ENCODE measurements around the gene FXYD7. TPM values are rescaled to one million over a fixed set of nuclear protein-coding genes. Genes with fewer than 3 reads are reported as not detected.

FXYD7 gene
- total and polyA plus RNA-seq, 2 donors (not counting 1 experiment from before 2014, with no cell fraction given): not detected

DNA sequence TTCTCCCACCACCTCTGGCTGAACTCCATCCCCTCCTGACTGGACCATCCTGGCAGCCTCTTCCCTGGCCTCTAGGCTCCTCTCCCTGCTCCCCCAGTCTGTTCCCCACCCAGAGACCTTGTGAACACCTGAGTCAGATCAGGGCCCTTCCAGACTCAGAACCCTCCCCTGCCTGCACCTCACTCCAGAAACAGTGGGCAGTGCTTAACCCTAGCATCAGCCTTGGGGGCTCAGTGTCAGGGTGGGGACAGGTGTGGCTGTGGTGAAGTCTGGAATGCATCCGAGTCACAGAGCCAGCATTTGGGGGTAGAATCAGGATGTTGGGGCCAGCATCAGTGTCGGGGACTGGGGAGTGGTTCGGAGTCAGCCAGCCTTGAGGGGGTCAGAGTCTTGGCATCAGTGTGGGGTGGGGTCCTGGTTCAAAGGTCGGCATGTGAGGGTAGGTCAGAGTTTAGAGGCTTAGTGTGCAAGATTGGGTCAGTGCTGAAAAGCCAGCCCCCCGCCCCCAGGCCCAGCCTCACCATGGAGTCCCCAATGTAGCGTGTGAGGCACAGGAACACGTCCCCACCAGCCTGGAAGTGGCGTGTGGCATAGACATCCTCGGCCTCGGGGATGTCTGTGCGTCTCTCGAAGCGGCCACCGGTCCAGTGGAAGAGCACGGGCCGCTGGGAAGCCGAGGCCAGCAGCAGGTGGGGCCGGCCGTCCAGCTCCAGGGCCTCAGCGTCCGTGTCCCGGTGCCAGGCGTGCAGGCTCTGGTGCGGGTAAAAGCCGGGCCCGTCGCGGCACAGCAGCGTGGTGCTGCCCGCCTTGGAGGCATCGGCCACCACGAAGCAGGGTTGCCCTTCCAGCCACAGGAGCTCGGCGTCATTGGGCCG is 17.1 kb upstream of the FXYD7 start:
- Histone ChIP-seq H3K4me1 (ENCODE audit: control insufficient read depth, extremely low read depth, insufficient read depth, low read length) (peaks cover 13% of the 10 kb centered on the region), H3K4me3 (replicated peaks in 1 of 4; ENCODE audit: control extremely low read depth in 1 of 4, insufficient read depth in 1 of 4, low read depth in 3 of 4, low read length in 4 of 4) (no peak overlapping the region), H3K9me3 (ENCODE audit: control insufficient read depth, insufficient read depth, low read depth, low read length) (no peaks in the 10 kb centered on the region), H3K9ac (ENCODE audit: insufficient read depth, low read length) (no peak overlapping the region), H3K27ac (ENCODE audit: insufficient read depth, low read length) (no peak overlapping the region), H2AFZ (ENCODE audit: low read length) (no peak overlapping the region), H3K36me3 (ENCODE audit: control insufficient read depth, insufficient read depth, low read length) (no peaks in the 10 kb centered on the region), H3K4me2 (ENCODE audit: extremely low read depth, insufficient read depth, low read length) (no peak overlapping the region), H3K27me3 (ENCODE audit: control insufficient read depth, insufficient read depth, low read length) (peaks cover 10% of the 10 kb centered on the region), H4K20me1 (ENCODE audit: control insufficient read depth, extremely low read depth, insufficient read depth, low read length) (no peaks in the 10 kb centered on the region), H3K79me2 (ENCODE audit: control insufficient read depth, insufficient read depth, low read length) (no peaks in the 10 kb centered on the region)
- TF ChIP-seq EZH2 (IDR thresholded peaks at IDR 0.05; ENCODE audit: low read length, missing control alignments): no peak
- TF ChIP-seq, protein P1, sequence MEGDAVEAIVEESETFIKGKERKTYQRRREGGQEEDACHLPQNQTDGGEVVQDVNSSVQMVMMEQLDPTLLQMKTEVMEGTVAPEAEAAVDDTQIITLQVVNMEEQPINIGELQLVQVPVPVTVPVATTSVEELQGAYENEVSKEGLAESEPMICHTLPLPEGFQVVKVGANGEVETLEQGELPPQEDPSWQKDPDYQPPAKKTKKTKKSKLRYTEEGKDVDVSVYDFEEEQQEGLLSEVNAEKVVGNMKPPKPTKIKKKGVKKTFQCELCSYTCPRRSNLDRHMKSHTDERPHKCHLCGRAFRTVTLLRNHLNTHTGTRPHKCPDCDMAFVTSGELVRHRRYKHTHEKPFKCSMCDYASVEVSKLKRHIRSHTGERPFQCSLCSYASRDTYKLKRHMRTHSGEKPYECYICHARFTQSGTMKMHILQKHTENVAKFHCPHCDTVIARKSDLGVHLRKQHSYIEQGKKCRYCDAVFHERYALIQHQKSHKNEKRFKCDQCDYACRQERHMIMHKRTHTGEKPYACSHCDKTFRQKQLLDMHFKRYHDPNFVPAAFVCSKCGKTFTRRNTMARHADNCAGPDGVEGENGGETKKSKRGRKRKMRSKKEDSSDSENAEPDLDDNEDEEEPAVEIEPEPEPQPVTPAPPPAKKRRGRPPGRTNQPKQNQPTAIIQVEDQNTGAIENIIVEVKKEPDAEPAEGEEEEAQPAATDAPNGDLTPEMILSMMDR (conservative IDR thresholded peaks at IDR 0.05 in 1 of 2, IDR thresholded peaks at IDR 0.05 in 1 of 2; ENCODE audit: low read depth in 1 of 2, low read length in 2 of 2): no peak
- DNase-seq (ENCODE audit: low read depth in 2 of 2): no peak

DNA sequence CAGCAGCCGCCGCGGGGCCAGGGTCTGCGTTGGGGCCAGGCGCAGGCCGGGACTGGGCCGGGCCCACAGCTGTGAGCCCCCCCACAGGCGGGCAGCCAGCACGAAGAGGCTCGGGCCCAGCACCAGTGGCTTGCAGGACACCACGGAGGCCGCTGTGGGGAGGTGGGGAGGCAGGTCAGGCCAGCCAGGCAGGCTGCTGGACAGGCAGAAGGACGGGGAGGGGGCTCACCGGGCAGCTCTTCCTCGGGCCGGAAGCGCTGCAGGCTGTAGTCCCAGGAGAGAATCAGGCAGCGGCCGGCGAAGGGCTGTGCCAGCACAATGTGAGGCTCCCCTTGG is 16.5 kb upstream of the FXYD7 start:
- H3K79me2 ChIP-seq (ENCODE audit: control insufficient read depth, insufficient read depth, low read length): no peaks in the 10 kb centered on the region
- H3K4me1 ChIP-seq (ENCODE audit: control insufficient read depth, extremely low read depth, insufficient read depth, low read length): peaks cover 13% of the 10 kb centered on the region
- H2AFZ ChIP-seq (ENCODE audit: low read length): no peak overlapping the region
- no peak overlapping the region for H3K27ac ChIP-seq (ENCODE audit: insufficient read depth, low read length)
- H3K9ac ChIP-seq (ENCODE audit: insufficient read depth, low read length): no peak overlapping the region
- TF ChIP-seq EZH2 (IDR thresholded peaks at IDR 0.05; ENCODE audit: low read length, missing control alignments): no peak
- TF ChIP-seq, protein P1 (conservative IDR thresholded peaks at IDR 0.05 in 1 of 2, IDR thresholded peaks at IDR 0.05 in 1 of 2; ENCODE audit: low read depth in 1 of 2, low read length in 2 of 2): no peak
- no peak overlapping the region for H3K4me2 ChIP-seq (ENCODE audit: extremely low read depth, insufficient read depth, low read length)
- H3K4me3 ChIP-seq (replicated peaks in 1 of 4; ENCODE audit: control extremely low read depth in 1 of 4, insufficient read depth in 1 of 4, low read depth in 3 of 4, low read length in 4 of 4): no peak overlapping the region
- no peaks in the 10 kb centered on the region for H4K20me1 ChIP-seq (ENCODE audit: control insufficient read depth, extremely low read depth, insufficient read depth, low read length)
- no peaks in the 10 kb centered on the region for H3K36me3 ChIP-seq (ENCODE audit: control insufficient read depth, insufficient read depth, low read length)
- peaks cover 10% of the 10 kb centered on the region for H3K27me3 ChIP-seq (ENCODE audit: control insufficient read depth, insufficient read depth, low read length)
- no peaks in the 10 kb centered on the region for H3K9me3 ChIP-seq (ENCODE audit: control insufficient read depth, insufficient read depth, low read depth, low read length)
- DNase-seq (ENCODE audit: low read depth in 2 of 2): no peak

DNA sequence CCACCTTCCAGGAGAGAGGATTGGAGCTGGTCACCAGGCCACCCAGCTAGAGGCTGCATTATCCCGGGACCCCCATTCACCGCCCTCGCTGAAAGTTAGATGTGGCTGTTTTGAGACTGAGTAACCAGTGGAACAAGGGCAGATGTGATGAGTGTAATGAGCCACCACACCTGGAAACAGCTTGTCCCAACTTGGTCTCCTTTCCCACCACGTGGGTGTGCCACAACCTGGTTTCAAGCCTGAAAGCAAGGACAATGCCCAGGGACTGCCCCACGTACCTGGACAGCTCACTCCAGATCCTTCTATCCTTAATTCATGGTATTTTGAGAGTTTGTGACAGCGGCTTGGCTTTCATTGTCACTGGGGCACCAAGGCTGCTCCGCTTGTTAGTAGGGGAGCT is 15.2 kb upstream of the FXYD7 start:
- Histone ChIP-seq H3K27me3 (ENCODE audit: control insufficient read depth, insufficient read depth, low read length) (peaks cover 10% of the 10 kb centered on the region), H3K4me2 (ENCODE audit: extremely low read depth, insufficient read depth, low read length) (no peak overlapping the region), H3K9ac (ENCODE audit: insufficient read depth, low read length) (no peak overlapping the region), H3K4me1 (ENCODE audit: control insufficient read depth, extremely low read depth, insufficient read depth, low read length) (peaks cover 13% of the 10 kb centered on the region), H3K36me3 (ENCODE audit: control insufficient read depth, insufficient read depth, low read length) (no peaks in the 10 kb centered on the region), H3K79me2 (ENCODE audit: control insufficient read depth, insufficient read depth, low read length) (no peaks in the 10 kb centered on the region), H3K4me3 (replicated peaks in 1 of 4; ENCODE audit: control extremely low read depth in 1 of 4, insufficient read depth in 1 of 4, low read depth in 3 of 4, low read length in 4 of 4) (no peak overlapping the region), H3K27ac (ENCODE audit: insufficient read depth, low read length) (no peak overlapping the region), H2AFZ (ENCODE audit: low read length) (no peak overlapping the region), H3K9me3 (ENCODE audit: control insufficient read depth, insufficient read depth, low read depth, low read length) (no peaks in the 10 kb centered on the region), H4K20me1 (ENCODE audit: control insufficient read depth, extremely low read depth, insufficient read depth, low read length) (no peaks in the 10 kb centered on the region)
- no peak for DNase-seq (ENCODE audit: low read depth in 2 of 2)
- no peak for TF ChIP-seq EZH2 (IDR thresholded peaks at IDR 0.05; ENCODE audit: low read length, missing control alignments)
- TF ChIP-seq, protein P1 (conservative IDR thresholded peaks at IDR 0.05 in 1 of 2, IDR thresholded peaks at IDR 0.05 in 1 of 2; ENCODE audit: low read depth in 1 of 2, low read length in 2 of 2): no peak

Measured in fibroblast of lung (primary cell).